OCI-LY1 (cell line): ENCODE measurements around the gene IGF2BP1.

Experiments used
- CTCF ChIP-seq: fragments of 200-600 bp; sonication (generic), shearing (Covaris generic); IDR thresholded peaks from 2 replicates; pipeline ENCODE4 v1.5.1; 2017; ENCODE audit warnings: mild to moderate bottlenecking, antibody characterized with exemption, low read length, moderate library complexity, mixed read lengths
- EZH2 ChIP-seq: fragments of 200-600 bp; sonication (generic), shearing (Covaris generic); IDR thresholded peaks from 2 replicates; pipeline ENCODE4 v1.8.0; 2017; ENCODE audit warnings: borderline replicate concordance, mixed run types, mild to moderate bottlenecking, antibody characterized with exemption, low read length, moderate library complexity, mixed read lengths

DNA sequence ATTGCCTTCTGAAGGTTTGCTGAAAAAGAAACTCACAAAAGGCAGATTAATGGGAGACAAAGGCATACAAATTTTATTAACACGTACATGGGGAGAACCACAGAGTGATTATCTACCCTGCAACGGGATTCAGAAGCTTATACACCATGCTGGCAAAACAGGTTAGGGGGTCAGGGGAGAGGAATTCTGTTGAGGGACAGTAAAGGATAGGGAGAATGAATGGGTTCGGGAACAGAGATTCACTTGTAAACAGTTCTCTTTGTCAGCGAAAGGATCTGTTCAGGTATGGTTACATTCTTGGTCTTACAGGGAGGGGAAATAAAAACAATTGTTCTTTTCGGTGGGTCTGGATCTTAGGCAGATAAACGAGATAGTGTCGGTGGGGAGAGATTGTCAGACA, 81.1 kb downstream of the IGF2BP1 start:
- TF ChIP-seq CTCF = no peak
- TF ChIP-seq EZH2 = no peak
